Naive thymus-derived CD4-positive, alpha-beta T cell (primary cell): ENCODE data around the gene EXPH5. TPM values are rescaled to one million over a fixed set of nuclear protein-coding genes. Genes with fewer than 3 reads are reported as not detected.
A peak's percentile ranks its signal among the peaks of the same experiment; 100 is the strongest.

ENCODE experiments used
- ATAC-seq: fragments of 150-1000 bp; cut with Tn5 transposase; 2 replicates; pipeline ENCODE4 v1.10.0; 2021; ENCODE audit warnings: mild to moderate bottlenecking, moderate library complexity
- CTCF ChIA-PET: fragments of 350-600 bp; sonication (Branson Sonifier 250); formaldehyde crosslinking; loops from one replicate; lab custom pipeline; 2021; ENCODE audit warnings: antibody characterized with exemption; lab: Charles Lee
- POLR2A ChIA-PET: fragments of 350-600 bp; sonication (Branson Sonifier 250); formaldehyde crosslinking; loops from one replicate; lab custom pipeline; 2021; ENCODE audit warnings: antibody characterized with exemption, inconsistent platforms; lab: Charles Lee
- DNase-seq, 9 donors: peaks; one replicate each; pipeline versions ENCODE4 v3.0.0 to v3.0.0-alpha.2; 2020 to 2022; ENCODE audit warnings: mixed read lengths in 1 of 9
- H3K27ac ChIP-seq: one replicate; pipeline ENCODE4 v1.7.0; 2013; ENCODE audit warnings: mild to moderate bottlenecking, low read depth, low read length, moderate library complexity
- H3K27me3 ChIP-seq, 2 donors: one replicate each; pipeline ENCODE4 v1.7.0; 2013; ENCODE audit warnings: low read length in 2 of 2, mild to moderate bottlenecking in 2 of 2, moderate library complexity in 2 of 2; ENCODE audit not compliant: control insufficient read depth in 2 of 2, insufficient read depth in 2 of 2
- H3K36me3 ChIP-seq, 3 experiments: 1 replicate in 2 of 3; 2 replicates in 1 of 3; pipeline ENCODE4 v1.7.0; 2013; ENCODE audit warnings: low read length in 3 of 3, mild to moderate bottlenecking in 3 of 3, moderate library complexity in 1 of 3; ENCODE audit not compliant: insufficient read depth in 3 of 3, control insufficient read depth in 2 of 3
- H3K4me1 ChIP-seq, 2 donors: one replicate each; pipeline ENCODE4 v1.7.0; 2013; ENCODE audit warnings: low read length in 2 of 2, mild to moderate bottlenecking in 2 of 2, moderate library complexity in 1 of 2; ENCODE audit not compliant: control insufficient read depth in 2 of 2, insufficient read depth in 2 of 2
- H3K4me3 ChIP-seq: 2 replicates; pipeline ENCODE4 v1.7.0; 2013; ENCODE audit warnings: mild to moderate bottlenecking, low read length
- H3K9me3 ChIP-seq, 3 experiments: 1 replicate in 2 of 3; 2 replicates in 1 of 3; pipeline ENCODE4 v1.7.0; 2013; ENCODE audit warnings: low read length in 3 of 3; ENCODE audit not compliant: control insufficient read depth in 2 of 3
- H3K27ac Mint-ChIP-seq, 9 donors: one replicate each; pipeline ENCODE4 v1.8.0; 2020 to 2022; ENCODE audit warnings: mixed read lengths in 9 of 9, mild to moderate bottlenecking in 8 of 9, moderate library complexity in 5 of 9, inconsistent platforms in 2 of 9
- H3K27me3 Mint-ChIP-seq, 5 donors: one replicate each; pipeline ENCODE4 v1.8.0; 2021 to 2022; ENCODE audit warnings: mixed read lengths in 5 of 5, mild to moderate bottlenecking in 1 of 5
- H3K36me3 Mint-ChIP-seq, 5 donors: one replicate each; pipeline ENCODE4 v1.8.0; 2020 to 2022; ENCODE audit warnings: mixed read lengths in 5 of 5, mild to moderate bottlenecking in 3 of 5, inconsistent platforms in 1 of 5
- H3K4me1 Mint-ChIP-seq, 7 donors: one replicate each; pipeline ENCODE4 v1.8.0; 2020 to 2022; ENCODE audit warnings: mixed read lengths in 7 of 7, mild to moderate bottlenecking in 3 of 7, inconsistent platforms in 1 of 7
- H3K4me3 Mint-ChIP-seq, 10 donors: one replicate each; pipeline ENCODE4 v1.8.0; 2020 to 2022; ENCODE audit warnings: mild to moderate bottlenecking in 10 of 10, mixed read lengths in 10 of 10, moderate library complexity in 6 of 10, inconsistent platforms in 2 of 10
- H3K9me3 Mint-ChIP-seq, 11 donors: one replicate each; pipeline ENCODE4 v1.8.0; 2020 to 2022; ENCODE audit warnings: mixed read lengths in 11 of 11, mild to moderate bottlenecking in 4 of 11, inconsistent platforms in 1 of 11, moderate library complexity in 1 of 11
- intact Hi-C, 2 donors: fragments of 100-400 bp; cut with micrococcal nuclease; formaldehyde crosslinking; loops; one replicate each; pipeline ENCODE4 v1.15.1; 2023
- polyA plus RNA-seq, 2 donors: library from polyadenylated mRNA; unstranded; fragments of 300-500 nt; fragmentation: Illumina TruSeq; gene quantifications; one replicate each; pipeline ENCODE4 v1.2.3, GENCODE V29; 2021
- total RNA-seq, 6 experiments: library from RNA in 5 of 6; stranded (reverse) in 5 of 6; gene quantifications; 1 replicate in 5 of 6; 2 replicates in 1 of 6; pipeline ENCODE4 v1.2.3 and lab custom pipeline; 2021 to 2026

The EXPH5 gene
- total and polyA plus RNA-seq, 7 experiments from 2014 or later, result 0.90 to 8.3 (median 3.2) TPM

DNA sequence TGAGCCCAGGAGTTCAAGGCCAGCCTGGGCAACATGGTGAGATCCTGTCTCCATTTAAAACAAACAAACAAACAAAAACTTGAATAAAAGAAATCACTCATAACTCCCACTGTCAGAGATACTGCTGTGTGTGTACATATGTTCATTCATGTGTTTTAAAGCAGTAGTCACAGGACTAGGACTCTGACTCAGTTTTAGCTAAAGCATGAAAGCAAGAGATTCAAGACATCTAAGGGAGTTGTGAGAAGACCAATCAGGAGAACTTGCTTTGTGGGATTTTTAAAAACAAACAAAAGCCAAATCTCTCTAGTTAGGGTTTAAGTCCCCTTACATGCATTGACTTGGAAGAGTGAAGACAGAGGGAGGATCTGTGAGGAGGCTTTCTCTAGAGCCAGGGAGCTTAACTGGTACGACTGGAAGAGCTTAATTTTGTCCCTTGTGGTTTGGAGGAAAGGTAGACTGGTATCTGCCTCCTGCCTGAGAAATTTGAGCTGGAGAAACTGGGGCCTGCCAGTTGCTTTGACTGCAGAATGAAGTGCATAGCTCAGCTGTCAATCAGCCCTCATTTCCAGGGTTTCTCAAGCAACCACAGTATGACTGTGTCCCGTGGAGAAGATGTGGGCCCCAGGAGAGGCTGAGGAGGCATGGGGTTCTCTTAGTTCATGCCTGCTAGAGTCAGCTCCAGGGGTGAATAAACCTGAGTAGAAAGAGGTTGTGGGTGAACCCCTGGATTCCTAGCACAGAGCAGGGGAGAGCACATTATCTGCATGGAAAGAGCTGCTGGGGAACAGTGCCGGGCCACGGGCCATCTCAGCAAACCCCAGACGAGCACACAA, 30.6 kb downstream of the EXPH5 start:
- intact Hi-C loops, result no loop called here

DNA sequence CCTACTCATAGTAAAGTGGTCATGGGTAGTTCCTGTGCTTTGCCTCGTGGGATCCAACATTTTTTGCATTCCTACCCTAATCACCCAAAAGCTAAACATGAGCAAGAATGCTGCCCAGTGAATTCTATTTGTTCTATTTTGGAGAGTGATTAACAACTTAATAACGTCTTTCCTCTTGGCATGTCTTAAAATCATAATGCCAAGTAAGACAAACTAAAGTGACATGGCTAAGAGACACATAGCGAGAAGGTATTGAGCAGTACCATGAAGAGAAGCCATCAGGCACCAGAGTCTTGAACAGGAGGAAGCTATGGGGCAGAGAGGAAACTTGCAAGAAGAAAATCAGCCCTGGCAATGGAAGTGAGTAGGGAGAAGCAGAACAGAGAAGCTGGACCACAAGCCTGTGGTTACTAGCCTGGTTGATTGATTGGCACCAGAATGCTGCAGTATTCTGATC, 32.0 kb downstream of the EXPH5 start:
- DNase-seq (no peak), ATAC-seq (no peak)
- Histone ChIP-seq H3K27ac (no peak overlapping the region), H3K9me3 (no peaks in the 10 kb centered on the region), H3K27me3 (no peaks in the 10 kb centered on the region), H3K4me1 (peaks cover 0 to 18% of the 10 kb centered on the region in 2 donors), H3K36me3 (no peaks in the 10 kb centered on the region), H3K4me3 (no peak overlapping the region)
- H3K36me3 Mint-ChIP-seq, result peaks cover 0 to 5% (median 4%) of the 10 kb centered on the region in 5 donors
- POLR2A ChIA-PET, result no interaction called here
- intact Hi-C loops, result no loop called here
- H3K4me3 Mint-ChIP-seq, result no peak overlapping the region
- peaks cover 13 to 26% (median 24%) of the 10 kb centered on the region in 7 donors for H3K4me1 Mint-ChIP-seq
- H3K27me3 Mint-ChIP-seq, result no peaks in the 10 kb centered on the region
- H3K27ac Mint-ChIP-seq, result no peak overlapping the region
- CTCF ChIA-PET, result no interaction called here
- peaks cover 0 to 4% (median 0%) of the 10 kb centered on the region in 11 donors for H3K9me3 Mint-ChIP-seq

More for the DNA sequence above, 30.6 kb downstream of the EXPH5 start:
- H3K4me1 Mint-ChIP-seq, result peaks cover 13 to 25% (median 24%) of the 10 kb centered on the region in 7 donors
- ChIA-PET CTCF (no interaction called here), POLR2A (interaction anchor here (0.6 kb wide), 1 partner anchor 110 kb away, joined by 8 read pairs; no protein-coding TSS in a partner anchor)
- Histone ChIP-seq H3K9me3 (no peaks in the 10 kb centered on the region), H3K27me3 (no peaks in the 10 kb centered on the region), H3K27ac (no peak overlapping the region), H3K36me3 (no peaks in the 10 kb centered on the region), H3K4me1 (peaks cover 0 to 18% of the 10 kb centered on the region in 2 donors), H3K4me3 (no peak overlapping the region)
- H3K27me3 Mint-ChIP-seq, result no peaks in the 10 kb centered on the region
- ATAC-seq (no peak), DNase-seq (no peak)
- peaks cover 0 to 5% (median 0%) of the 10 kb centered on the region in 5 donors for H3K36me3 Mint-ChIP-seq
- H3K4me3 Mint-ChIP-seq, result no peak overlapping the region
- H3K27ac Mint-ChIP-seq, result peak overlapping the region in 3 of 9 donors; percentile 1 to 52 (median 11)
- peaks cover 0 to 4% (median 0%) of the 10 kb centered on the region in 11 donors for H3K9me3 Mint-ChIP-seq

- CTCF ChIA-PET, result no interaction called here
- Mint-ChIP-seq H3K4me1 (peaks cover 13 to 26% (median 24%) of the 10 kb centered on the region in 7 donors), H3K27ac (peak overlapping the region in 5 of 9 donors; percentile 6 to 76 (median 20)), H3K27me3 (no peaks in the 10 kb centered on the region), H3K9me3 (no peaks in the 10 kb centered on the region), H3K4me3 (peak overlapping the region in 7 of 10 donors; percentile 21 to 53 (median 49)), H3K36me3 (peaks cover 0 to 4% (median 0%) of the 10 kb centered on the region in 5 donors)
- DNase-seq, result no peak
- Histone ChIP-seq H3K4me3 (no peak overlapping the region), H3K9me3 (no peaks in the 10 kb centered on the region), H3K36me3 (no peaks in the 10 kb centered on the region), H3K27ac (no peak overlapping the region), H3K4me1 (peaks cover 0 to 18% of the 10 kb centered on the region in 2 donors), H3K27me3 (no peaks in the 10 kb centered on the region)
- POLR2A ChIA-PET, result no interaction called here
- intact Hi-C loops, result no loop called here
- no peak for ATAC-seq
Observed at GRCh38 chr11:108559904-108560303, 33.7 kb downstream of the EXPH5 start.

DNA sequence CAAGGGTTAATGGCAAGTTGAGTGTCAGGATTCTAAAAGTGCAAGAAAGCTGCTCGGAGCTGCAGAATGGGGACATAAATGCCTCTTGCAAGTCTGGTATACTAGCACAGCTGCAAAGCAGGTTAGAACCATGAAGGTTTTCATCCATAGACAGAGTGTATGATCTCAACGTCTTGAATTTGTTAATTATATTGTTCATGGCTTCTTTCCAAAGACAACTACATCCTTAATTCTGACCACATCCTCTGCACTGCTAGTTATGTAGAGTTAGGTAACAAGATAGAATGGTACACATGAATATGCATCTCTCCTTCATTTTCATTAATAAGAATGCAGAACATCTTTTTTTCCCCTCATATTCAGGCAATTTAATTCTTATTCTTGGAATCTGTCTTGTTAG, 34.2 kb downstream of the EXPH5 start:
- Mint-ChIP-seq H3K27me3 (no peaks in the 10 kb centered on the region), H3K27ac (peak overlapping the region in 3 of 9 donors; percentile 6 to 43 (median 20)), H3K36me3 (peaks cover 0 to 4% (median 0%) of the 10 kb centered on the region in 5 donors), H3K4me3 (peak overlapping the region in 7 of 10 donors; percentile 30 to 53 (median 49)), H3K9me3 (no peaks in the 10 kb centered on the region), H3K4me1 (peaks cover 13 to 26% (median 24%) of the 10 kb centered on the region in 7 donors)
- no peaks in the 10 kb centered on the region for H3K27me3 ChIP-seq
- ChIA-PET CTCF (no interaction called here), POLR2A (no interaction called here)
- intact Hi-C loops, result no loop called here
- no peak overlapping the region for H3K27ac ChIP-seq
- H3K4me1 ChIP-seq, result peaks cover 0 to 18% of the 10 kb centered on the region in 2 donors
- peak; percentile 65 for ATAC-seq
- no peak overlapping the region for H3K4me3 ChIP-seq
- no peaks in the 10 kb centered on the region for H3K9me3 ChIP-seq
- DNase-seq, result peak in 6 of 9 donors; percentile 21 to 48 (median 44)
- H3K36me3 ChIP-seq, result no peaks in the 10 kb centered on the region

DNA sequence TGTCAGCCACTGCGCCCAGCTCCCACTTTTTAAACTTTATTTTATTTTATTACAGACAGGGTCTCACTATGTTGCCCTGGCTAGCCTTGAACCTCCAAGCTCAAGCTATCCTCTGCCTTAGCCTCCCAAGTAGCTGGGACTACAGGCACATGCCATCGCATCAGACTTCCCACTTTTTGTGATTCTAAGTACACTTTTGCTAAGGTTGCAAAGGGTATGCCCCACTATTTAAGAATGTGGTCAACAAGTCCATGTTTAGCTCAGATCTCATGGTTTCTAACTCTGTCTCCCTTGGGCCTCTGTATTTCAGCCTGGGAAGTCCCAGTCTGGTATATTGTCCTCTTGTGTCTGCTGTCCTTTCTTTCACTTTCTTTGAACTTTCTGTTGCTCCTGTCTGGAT, 35.3 kb downstream of the EXPH5 start:
- peak overlapping the region in 3 of 9 donors; percentile 23 to 45 (median 27) for H3K27ac Mint-ChIP-seq
- CTCF ChIA-PET, result no interaction called here

DNA sequence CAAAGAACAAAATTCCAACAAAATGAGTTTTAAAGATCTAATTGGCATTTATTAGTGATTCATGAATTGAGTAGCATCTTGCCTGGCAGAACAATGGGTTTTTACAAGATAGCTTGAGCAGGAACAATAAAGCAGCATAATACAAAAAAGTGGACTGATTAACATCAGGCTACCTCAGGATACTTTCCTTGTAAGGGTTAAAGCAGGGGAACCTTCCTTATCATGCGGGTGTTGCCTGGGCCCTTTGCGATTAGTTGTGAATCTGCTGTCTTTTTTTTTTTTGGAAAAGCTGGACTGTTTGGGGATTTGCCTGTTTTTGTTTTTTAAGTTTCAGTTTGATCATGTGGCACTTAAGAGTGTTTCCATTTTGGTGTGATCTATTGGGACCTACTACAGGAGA, 37.5 kb downstream of the EXPH5 start:
- H3K4me1 Mint-ChIP-seq, result peaks cover 14 to 32% (median 24%) of the 10 kb centered on the region in 7 donors
- DNase-seq, result no peak
- no peaks in the 10 kb centered on the region for H3K27me3 Mint-ChIP-seq
- Histone ChIP-seq H3K27ac (no peak overlapping the region), H3K4me1 (peaks cover 0 to 18% of the 10 kb centered on the region in 2 donors), H3K9me3 (no peaks in the 10 kb centered on the region), H3K27me3 (no peaks in the 10 kb centered on the region), H3K4me3 (no peak overlapping the region), H3K36me3 (no peaks in the 10 kb centered on the region)
- no peak overlapping the region for H3K4me3 Mint-ChIP-seq
- intact Hi-C loops, result no loop called here
- H3K9me3 Mint-ChIP-seq, result no peaks in the 10 kb centered on the region
- ATAC-seq, result no peak
- H3K27ac Mint-ChIP-seq, result peak overlapping the region in 1 of 9 donors; percentile 4
- peaks cover 0 to 10% (median 0%) of the 10 kb centered on the region in 5 donors for H3K36me3 Mint-ChIP-seq
- ChIA-PET POLR2A (interaction anchor here (1.1 kb wide), 1 partner anchor 108 kb away, joined by 3 read pairs; the partner anchor contains the start of gene DDX10), CTCF (no interaction called here)

More for the DNA sequence above, 35.3 kb downstream of the EXPH5 start:
- H3K9me3 ChIP-seq, result no peaks in the 10 kb centered on the region
- intact Hi-C loops, result no loop called here
- no peaks in the 10 kb centered on the region for H3K9me3 Mint-ChIP-seq
- DNase-seq (no peak), ATAC-seq (no peak)
- peaks cover 0 to 18% of the 10 kb centered on the region in 2 donors for H3K4me1 ChIP-seq
- no peaks in the 10 kb centered on the region for H3K27me3 Mint-ChIP-seq
- POLR2A ChIA-PET, result no interaction called here
- H3K36me3 ChIP-seq, result no peaks in the 10 kb centered on the region
- no peak overlapping the region for H3K27ac ChIP-seq
- no peaks in the 10 kb centered on the region for H3K27me3 ChIP-seq
- H3K36me3 Mint-ChIP-seq, result peaks cover 0 to 4% (median 0%) of the 10 kb centered on the region in 5 donors
- H3K4me3 Mint-ChIP-seq, result no peak overlapping the region
- H3K4me3 ChIP-seq, result no peak overlapping the region
- H3K4me1 Mint-ChIP-seq, result peaks cover 13 to 26% (median 24%) of the 10 kb centered on the region in 7 donors
